Neural progenitor cell (in vitro differentiated cells): ENCODE results near the gene ARHGEF4.

Source experiments
- CTCF ChIP-seq: fragments of 200-600 bp; sonication (generic); IDR thresholded peaks from 2 replicates; pipeline ENCODE4 v1.5.1; 2017; ENCODE audit warnings: antibody characterized with exemption, mild to moderate bottlenecking
- EZH2phosphoT487 ChIP-seq: fragments of 200-600 bp; sonication (generic); IDR thresholded peaks from 2 replicates; pipeline ENCODE4 v1.6.1; 2017; ENCODE audit warnings: antibody characterized with exemption

GRCh38 chr2:130917006-130917688 is 80.4 kb downstream of the ARHGEF4 start:
- TF ChIP-seq EZH2phosphoT487 (no peak), CTCF (no peak)
